ENCODE measurements around the gene CCNYL1. TPM values are rescaled to one million over a fixed set of nuclear protein-coding genes. Genes with fewer than 3 reads are reported as not detected.
"Not testable (repeated sequence)": the region's sequence is repeated elsewhere in the genome, so short reads cannot be mapped to it uniquely, and the experiment has no call there.

CCNYL1 gene
- total RNA-seq, 2 donors from 2014 or later: 5.7 to 9.7 TPM

DNA sequence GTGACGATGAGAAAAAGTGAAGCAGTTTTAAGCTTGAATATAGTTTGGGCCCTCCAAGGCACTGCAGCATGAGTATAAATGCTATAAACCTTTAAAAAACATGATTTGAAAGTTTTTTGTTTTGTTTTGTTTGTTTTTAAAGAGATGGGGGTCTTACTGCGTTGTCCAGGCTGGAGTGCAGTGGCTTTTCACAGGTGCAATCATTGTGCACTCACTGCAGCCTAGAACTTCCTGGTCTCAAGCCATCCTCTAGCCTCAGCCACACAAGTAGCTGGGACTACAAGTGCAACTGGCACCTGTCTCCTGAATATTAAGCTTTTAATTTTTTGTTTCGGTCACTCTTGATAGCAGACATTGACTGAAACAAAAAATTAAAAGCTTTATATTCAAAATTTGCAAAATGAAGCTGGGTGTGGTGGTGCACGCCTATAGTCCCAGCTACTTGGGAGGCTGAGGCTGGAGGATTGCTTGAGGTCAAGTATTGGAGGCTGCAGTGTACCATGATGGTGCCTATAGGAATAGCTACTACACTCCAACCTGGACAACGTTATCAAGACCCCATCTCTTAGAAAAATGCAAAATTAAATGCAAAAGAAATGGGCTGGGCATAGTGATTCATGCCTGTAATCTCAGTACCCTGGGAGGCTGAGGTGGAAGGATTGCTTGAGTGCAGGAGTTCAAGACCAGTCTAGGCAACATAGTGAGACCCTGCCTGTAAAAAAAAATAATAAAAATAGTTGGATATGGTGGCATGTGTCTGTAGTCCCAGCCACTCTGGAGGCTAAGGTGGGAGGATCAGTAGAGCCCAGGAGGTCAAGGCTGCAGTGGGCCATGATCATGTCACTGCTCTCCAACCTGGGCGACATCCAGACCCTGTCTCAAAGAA is 43.3 kb downstream of the CCNYL1 start:
- no peak for TF ChIP-seq CTCF (IDR thresholded peaks at IDR 0.05)
- no peak for TF ChIP-seq POLR2AphosphoS5 (IDR thresholded peaks at IDR 0.05)
- TF ChIP-seq POLR2A (IDR thresholded peaks at IDR 0.05): no peak
- Histone ChIP-seq H3K27ac (no peak overlapping the region), H3K36me3 (no peaks in the 10 kb centered on the region), H3K9me3 (no peaks in the 10 kb centered on the region), H3K4me1 (replicated peaks) (no peaks in the 10 kb centered on the region), H3K27me3 (replicated peaks; ENCODE audit: insufficient read depth) (no peaks in the 10 kb centered on the region), H3K4me3 (no peak overlapping the region)
- WGBS: 96% methylated on average over 6 of the region's 6 CpGs
- DNase-seq (ENCODE audit: low spot score): no peak
- intact Hi-C loops (cut with DNase I): no loop called here

GRCh38 chr2:207758025-207758424 is 46.6 kb downstream of the CCNYL1 start:
- H3K4me1 ChIP-seq (replicated peaks): no peaks in the 10 kb centered on the region
- no peak overlapping the region for H3K27ac ChIP-seq
- no peaks in the 10 kb centered on the region for H3K27me3 ChIP-seq (replicated peaks; ENCODE audit: insufficient read depth)
- TF ChIP-seq CTCF (IDR thresholded peaks at IDR 0.05) (no peak), POLR2A (IDR thresholded peaks at IDR 0.05) (no peak), POLR2AphosphoS5 (IDR thresholded peaks at IDR 0.05) (no peak)
- H3K36me3 ChIP-seq: no peaks in the 10 kb centered on the region
- H3K4me3 ChIP-seq: no peak overlapping the region
- intact Hi-C loops (cut with DNase I): no loop called here
- no peaks in the 10 kb centered on the region for H3K9me3 ChIP-seq
- DNase-seq (ENCODE audit: low spot score): no peak

DNA sequence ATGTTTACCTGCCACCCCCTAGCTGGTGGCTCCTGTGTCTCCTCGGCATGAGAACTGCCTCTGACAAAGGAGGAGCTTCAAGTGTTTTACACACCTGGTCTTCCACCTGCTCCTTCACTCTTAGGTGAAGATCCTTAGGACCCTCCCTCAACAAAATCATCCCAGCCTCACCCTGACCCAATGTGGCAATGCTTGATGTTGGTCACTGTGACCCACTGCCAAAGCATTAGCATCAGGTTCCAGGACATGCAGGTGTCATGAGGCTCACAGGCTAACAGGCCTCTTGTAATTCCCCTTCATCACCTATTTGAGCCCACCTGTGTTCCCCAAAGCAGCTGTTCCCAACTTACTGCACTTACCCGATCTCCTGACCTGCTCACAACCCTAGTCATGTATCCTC is 48.5 kb downstream of the CCNYL1 start:
- TF ChIP-seq POLR2A (IDR thresholded peaks at IDR 0.05) (no peak), CTCF (IDR thresholded peaks at IDR 0.05) (no peak), POLR2AphosphoS5 (IDR thresholded peaks at IDR 0.05) (no peak)
- Histone ChIP-seq H3K4me3 (no peak overlapping the region), H3K9me3 (no peaks in the 10 kb centered on the region), H3K27me3 (replicated peaks; ENCODE audit: insufficient read depth) (no peaks in the 10 kb centered on the region), H3K27ac (no peak overlapping the region), H3K36me3 (no peaks in the 10 kb centered on the region), H3K4me1 (replicated peaks) (peaks cover 8% of the 10 kb centered on the region)
- WGBS: 95% methylated on average over 2 of the region's 2 CpGs
- intact Hi-C loops (cut with DNase I): no loop called here
- no peak for DNase-seq (ENCODE audit: low spot score)

- TF ChIP-seq POLR2A (IDR thresholded peaks at IDR 0.05) (no peak), POLR2AphosphoS5 (IDR thresholded peaks at IDR 0.05) (no peak), CTCF (IDR thresholded peaks at IDR 0.05) (no peak)
- no peak overlapping the region for H3K27ac ChIP-seq
- H3K4me1 ChIP-seq (replicated peaks): peaks cover 8% of the 10 kb centered on the region
- H3K4me3 ChIP-seq: no peak overlapping the region
- intact Hi-C loops (cut with DNase I): no loop called here
- WGBS: 88% methylated on average over 2 of the region's 2 CpGs
- DNase-seq (ENCODE audit: low spot score): no peak
- H3K9me3 ChIP-seq: no peaks in the 10 kb centered on the region
- H3K36me3 ChIP-seq: no peaks in the 10 kb centered on the region
- no peaks in the 10 kb centered on the region for H3K27me3 ChIP-seq (replicated peaks; ENCODE audit: insufficient read depth)
These were observed 49.0 kb downstream of the CCNYL1 start for GRCh38 chr2:207760453-207760852.

GRCh38 chr2:207761426-207761825 is 50.0 kb downstream of the CCNYL1 start:
- DNase-seq (ENCODE audit: low spot score); H3K27me3 ChIP-seq (replicated peaks; ENCODE audit: insufficient read depth); H3K4me3 ChIP-seq; H3K27ac ChIP-seq; H3K4me1 ChIP-seq (replicated peaks); H3K36me3 ChIP-seq; intact Hi-C loops (cut with DNase I); H3K9me3 ChIP-seq: not testable (repeated sequence)
- 93% methylated on average over 3 of the region's 3 CpGs for WGBS

Data from prostate gland (tissue), 2 donors.